BLaER1 (cell line): ENCODE data around the gene SPATA25.
A peak's percentile ranks its signal among the peaks of the same experiment; 100 is the strongest.

Source experiments
- H3K27ac ChIP-seq: shearing (Covaris generic); formaldehyde crosslinking; 2 replicates; pipeline ENCODE4 v1.8.1; 2022
- H3K27me3 ChIP-seq: shearing (Covaris generic); formaldehyde crosslinking; 2 replicates; pipeline ENCODE4 v1.8.1; 2022
- H3K36me3 ChIP-seq: shearing (Covaris generic); formaldehyde crosslinking; 2 replicates; pipeline ENCODE4 v1.8.1; 2022
- H3K4me1 ChIP-seq: shearing (Covaris generic); formaldehyde crosslinking; 2 replicates; pipeline ENCODE4 v1.8.1; 2022
- H3K4me2 ChIP-seq: shearing (Covaris generic); formaldehyde crosslinking; 2 replicates; pipeline ENCODE4 v1.8.1; 2022
- H3K4me3 ChIP-seq: shearing (Covaris generic); formaldehyde crosslinking; 2 replicates; pipeline ENCODE4 v1.8.1; 2022
- H3K9ac ChIP-seq: shearing (Covaris generic); formaldehyde crosslinking; 2 replicates; pipeline ENCODE4 v1.8.1; 2022
- H3K9me3 ChIP-seq: shearing (Covaris generic); formaldehyde crosslinking; 2 replicates; pipeline ENCODE4 v1.8.1; 2022
- H4K20me1 ChIP-seq: shearing (Covaris generic); formaldehyde crosslinking; 2 replicates; pipeline ENCODE4 v1.8.1; 2022
- Cebpa-rat ChIP-seq: shearing (Covaris generic); IDR thresholded peaks from 2 replicates; pipeline ENCODE4 v1.8.1; 2022

SPATA25 gene

GRCh38 chr20:45912344-45912682 is 24.9 kb upstream of the SPATA25 start:
- Histone ChIP-seq H3K36me3 (no peaks in the 10 kb centered on the region; the same call in 1 of the 2 replicates), H3K9me3 (no peaks in the 10 kb centered on the region), H3K27me3 (peaks cover 25% of the 10 kb centered on the region), H3K9ac (peak overlapping the region; percentile 64), H3K4me3 (peak overlapping the region; percentile 67), H3K27ac (no peak overlapping the region), H3K4me1 (peaks cover 33% of the 10 kb centered on the region), H4K20me1 (no peaks in the 10 kb centered on the region), H3K4me2 (peak overlapping the region; percentile 97)
- TF ChIP-seq Cebpa-rat = no peak

- Histone ChIP-seq H3K4me2 (peak within 1 kb of the TSS; percentile 97), H3K36me3 (no peaks in the 10 kb centered on the region; the same call in 1 of the 2 replicates), H3K9me3 (no peaks in the 10 kb centered on the region), H4K20me1 (no peaks in the 10 kb centered on the region), H3K9ac (peak within 1 kb of the TSS; percentile 64), H3K4me1 (peaks cover 33% of the 10 kb centered on the region), H3K4me3 (peak within 1 kb of the TSS; percentile 67), H3K27ac (peak within 1 kb of the TSS; percentile 11; the same call in 1 of the 2 replicates), H3K27me3 (peaks cover 25% of the 10 kb centered on the region)
- no peak for TF ChIP-seq Cebpa-rat
Measured at GRCh38 chr20:45911486-45912343, 24.3 kb upstream of the SPATA25 start, which contains the start of gene PLTP. Gene PLTP, minus strand, starts transcription at chr20:45912155. Its CDS starts 703 bp downstream, at chr20:45911452.

GRCh38 chr20:45910670-45911485 is 23.5 kb upstream of the SPATA25 start:
- Histone ChIP-seq H3K4me1 (peaks cover 33% of the 10 kb centered on the region), H3K36me3 (no peaks in the 10 kb centered on the region; the same call in 1 of the 2 replicates), H3K4me3 (peak overlapping the region; percentile 67), H3K4me2 (peak overlapping the region; percentile 97), H3K9me3 (no peaks in the 10 kb centered on the region), H3K9ac (0 out of 2 replicates have a peak overlapping the region, but pooled peaks have one; percentile 16), H3K27ac (peak overlapping the region; percentile 38; the same call in 1 of the 2 replicates), H4K20me1 (no peaks in the 10 kb centered on the region), H3K27me3 (peaks cover 25% of the 10 kb centered on the region)
- TF ChIP-seq Cebpa-rat = peak; percentile 92

- Histone ChIP-seq H4K20me1 (no peaks in the 10 kb centered on the region), H3K9ac (no peak overlapping the region), H3K36me3 (no peaks in the 10 kb centered on the region; the same call in 1 of the 2 replicates), H3K4me2 (peak overlapping the region; percentile 72), H3K27me3 (peaks cover 25% of the 10 kb centered on the region), H3K27ac (0 out of 2 replicates have a peak overlapping the region, but pooled peaks have one; percentile 38), H3K4me1 (peaks cover 35% of the 10 kb centered on the region), H3K4me3 (peak overlapping the region; percentile 67), H3K9me3 (no peaks in the 10 kb centered on the region)
- no peak for TF ChIP-seq Cebpa-rat
Measured at GRCh38 chr20:45909817-45910669, 22.6 kb upstream of the SPATA25 start.

GRCh38 chr20:45909336-45909808 is 21.9 kb upstream of the SPATA25 start:
- Histone ChIP-seq H3K4me1 (peaks cover 41% of the 10 kb centered on the region), H3K36me3 (no peaks in the 10 kb centered on the region; the same call in 1 of the 2 replicates), H3K9ac (no peak overlapping the region), H3K9me3 (no peaks in the 10 kb centered on the region), H3K4me3 (no peak overlapping the region), H3K27ac (0 out of 2 replicates have a peak overlapping the region, but pooled peaks have one; percentile 38), H3K27me3 (peaks cover 25% of the 10 kb centered on the region), H4K20me1 (no peaks in the 10 kb centered on the region), H3K4me2 (peak overlapping the region; percentile 72)
- TF ChIP-seq Cebpa-rat = no peak

GRCh38 chr20:45908084-45908483 is 20.7 kb upstream of the SPATA25 start:
- Histone ChIP-seq H3K4me2 (no peak overlapping the region), H3K4me1 (peaks cover 54% of the 10 kb centered on the region), H4K20me1 (no peaks in the 10 kb centered on the region), H3K9me3 (no peaks in the 10 kb centered on the region), H3K4me3 (no peak overlapping the region), H3K36me3 (no peaks in the 10 kb centered on the region; the same call in 1 of the 2 replicates), H3K9ac (no peak overlapping the region), H3K27ac (no peak overlapping the region), H3K27me3 (peaks cover 19% of the 10 kb centered on the region)
- TF ChIP-seq Cebpa-rat = no peak

GRCh38 chr20:45907219-45907948 is 20.0 kb upstream of the SPATA25 start:
- no peak overlapping the region for H3K9ac ChIP-seq
- no peak overlapping the region for H3K4me3 ChIP-seq
- no peaks in the 10 kb centered on the region; the same call in 1 of the 2 replicates for H3K36me3 ChIP-seq
- peaks cover 15% of the 10 kb centered on the region for H3K27me3 ChIP-seq
- no peak for TF ChIP-seq Cebpa-rat
- H3K4me2 ChIP-seq = no peak overlapping the region
- no peaks in the 10 kb centered on the region for H3K9me3 ChIP-seq
- H4K20me1 ChIP-seq = 0 out of 2 replicates have a peak, but pooled peaks cover under 1% of the 10 kb centered on the region
- peaks cover 57% of the 10 kb centered on the region for H3K4me1 ChIP-seq
- no peak overlapping the region for H3K27ac ChIP-seq

- TF ChIP-seq Cebpa-rat = no peak
- H3K4me3 ChIP-seq = no peak overlapping the region
- H3K36me3 ChIP-seq = peaks cover 6% of the 10 kb centered on the region
- no peaks in the 10 kb centered on the region for H3K9me3 ChIP-seq
- peaks cover 57% of the 10 kb centered on the region for H3K4me1 ChIP-seq
- H3K9ac ChIP-seq = no peak overlapping the region
- H3K27me3 ChIP-seq = no peaks in the 10 kb centered on the region
- no peak overlapping the region for H3K27ac ChIP-seq
- H3K4me2 ChIP-seq = no peak overlapping the region
- H4K20me1 ChIP-seq = 0 out of 2 replicates have a peak, but pooled peaks cover 5% of the 10 kb centered on the region
Measured at GRCh38 chr20:45905505-45906079, 18.2 kb upstream of the SPATA25 start.
